GM18517 (cell line): ENCODE results near the gene C1QL3.
A peak's percentile ranks its signal among the peaks of the same experiment; 100 is the strongest.

Experiments used
- ATAC-seq: cut with Tn5 transposase; IDR thresholded peaks from one replicate; pipeline ENCODE4 v1.9.1; 2021; ENCODE audit warnings: mild to moderate bottlenecking, moderate library complexity; ENCODE audit not compliant: unreplicated experiment

C1QL3 gene

DNA sequence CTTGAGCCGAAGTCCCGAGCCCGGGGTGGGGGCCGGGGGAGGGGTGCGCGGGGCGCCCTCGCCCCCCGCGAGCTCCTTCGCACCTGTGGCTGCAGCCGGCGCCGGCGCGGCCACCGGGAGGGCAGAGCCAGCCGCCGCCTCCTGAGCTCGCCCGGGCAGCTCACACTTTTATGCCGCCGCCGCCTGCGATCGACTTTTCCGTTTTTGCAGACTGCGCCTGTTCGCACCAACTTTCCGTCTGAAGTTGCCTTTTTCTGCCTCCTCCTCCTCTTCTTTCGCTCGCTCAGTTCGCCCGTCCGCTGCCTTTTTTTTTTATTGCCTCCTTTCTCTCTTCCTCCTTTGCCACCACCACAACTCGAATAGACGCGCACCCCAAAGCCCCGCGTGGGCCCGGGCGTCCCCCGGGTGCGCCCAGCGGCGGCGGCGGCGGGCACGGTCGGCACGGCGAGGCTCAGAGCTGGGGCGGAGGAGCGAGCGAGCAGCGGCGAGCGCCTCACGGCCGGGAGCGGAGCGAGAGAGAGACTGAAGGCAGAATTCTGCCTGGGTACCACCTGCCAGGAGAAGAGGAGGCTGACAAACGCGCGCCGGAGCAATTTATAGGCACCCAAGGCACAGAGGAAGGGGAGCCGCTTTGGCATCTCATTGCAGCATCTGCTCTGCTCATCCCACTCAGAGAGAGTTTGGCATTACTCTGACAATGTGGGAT is at the start of gene C1QL3:
Gene C1QL3, minus strand, starts transcription at position 569 of the 706 bp plus-strand sequence. CDS start 814 bp downstream, outside the sequence.
- ATAC-seq: peak; percentile 28

DNA sequence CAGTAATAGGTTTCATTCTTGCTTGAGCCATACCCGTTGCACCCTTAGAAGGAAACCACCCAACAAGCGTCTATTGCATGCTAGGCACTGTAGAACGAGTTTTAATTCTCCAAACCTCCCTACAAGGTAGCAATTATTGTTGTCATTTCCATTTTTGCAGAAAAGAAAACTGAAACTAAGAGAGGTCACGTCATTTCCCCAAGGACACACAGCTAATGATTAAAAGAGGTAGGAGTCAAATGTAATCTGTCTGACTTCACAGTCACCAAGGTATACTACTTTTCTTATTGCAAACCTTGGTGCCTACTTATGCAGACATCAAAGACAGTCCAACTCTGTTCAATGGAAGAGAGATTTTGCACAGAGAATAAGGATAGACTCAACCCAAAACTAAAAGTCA is 49.1 kb upstream of the C1QL3 start:
- peak; percentile 99 for ATAC-seq

DNA sequence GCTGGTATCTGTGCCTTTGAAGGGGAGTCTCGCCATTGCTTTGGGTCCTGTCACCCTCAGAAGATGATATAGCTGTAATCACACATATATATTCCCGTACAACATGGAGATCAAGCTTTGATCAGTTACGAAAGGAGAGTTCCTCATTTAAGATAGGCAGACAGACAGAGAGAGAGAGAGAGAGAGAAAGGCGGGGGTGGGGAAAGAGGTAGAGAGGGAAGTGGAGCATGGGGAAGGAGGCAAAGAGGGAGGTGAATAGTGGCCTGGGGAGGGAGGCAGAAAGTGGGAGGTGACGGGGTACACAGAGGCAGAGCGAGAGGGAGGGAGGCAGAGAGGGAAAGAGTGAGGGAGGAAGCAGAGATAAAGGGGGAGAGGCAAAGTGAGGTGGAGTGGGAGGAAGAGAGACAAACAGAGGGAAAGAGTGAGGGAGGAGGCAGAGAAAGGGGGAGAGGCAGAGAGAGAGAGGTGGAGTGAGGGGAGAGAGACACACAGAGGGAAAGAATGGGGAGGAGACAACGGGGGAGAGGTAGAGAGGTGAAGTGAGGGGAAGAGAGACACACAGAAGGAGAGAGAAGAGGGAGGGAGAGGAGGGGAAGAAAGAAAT is 44.6 kb upstream of the C1QL3 start:
- ATAC-seq: no peak

DNA sequence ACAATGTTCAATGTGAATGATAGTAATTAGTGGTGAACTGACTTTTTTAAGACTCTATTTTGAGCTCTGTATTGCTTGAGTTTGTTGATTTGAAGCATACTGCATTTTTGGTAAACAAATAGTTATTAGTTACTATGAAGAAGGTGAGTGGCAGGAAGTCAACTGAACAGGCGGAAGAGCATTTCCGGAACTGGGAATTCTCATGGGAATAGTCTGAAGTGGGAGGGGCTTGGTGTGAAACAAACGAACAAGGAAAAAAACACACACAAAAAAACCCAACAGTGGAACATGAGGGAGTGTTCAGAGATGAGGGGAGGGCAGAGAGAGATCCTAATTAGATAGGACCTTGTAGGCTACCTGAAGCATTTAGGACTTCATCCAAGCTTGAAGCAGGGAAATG is 43.9 kb upstream of the C1QL3 start:
- ATAC-seq: no peak

DNA sequence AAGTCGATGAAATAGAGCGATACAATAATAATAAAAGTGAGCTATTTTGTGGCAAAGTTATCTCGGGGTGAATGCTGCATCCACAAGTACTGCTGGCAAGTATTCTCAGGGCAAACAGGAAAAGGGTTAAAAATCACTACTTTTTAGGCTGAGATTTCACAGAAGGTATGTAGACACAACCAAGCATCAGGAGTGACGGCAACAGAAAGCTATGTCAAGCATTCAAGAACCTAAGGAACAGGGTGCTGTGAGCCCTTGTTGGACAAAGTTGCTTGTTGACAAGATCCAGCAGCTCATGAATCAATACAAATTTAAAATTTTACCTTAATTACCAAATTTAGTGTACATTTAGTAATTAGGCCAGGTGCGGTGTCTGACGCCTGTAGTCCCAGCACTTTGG is 41.2 kb upstream of the C1QL3 start:
- ATAC-seq: no peak

DNA sequence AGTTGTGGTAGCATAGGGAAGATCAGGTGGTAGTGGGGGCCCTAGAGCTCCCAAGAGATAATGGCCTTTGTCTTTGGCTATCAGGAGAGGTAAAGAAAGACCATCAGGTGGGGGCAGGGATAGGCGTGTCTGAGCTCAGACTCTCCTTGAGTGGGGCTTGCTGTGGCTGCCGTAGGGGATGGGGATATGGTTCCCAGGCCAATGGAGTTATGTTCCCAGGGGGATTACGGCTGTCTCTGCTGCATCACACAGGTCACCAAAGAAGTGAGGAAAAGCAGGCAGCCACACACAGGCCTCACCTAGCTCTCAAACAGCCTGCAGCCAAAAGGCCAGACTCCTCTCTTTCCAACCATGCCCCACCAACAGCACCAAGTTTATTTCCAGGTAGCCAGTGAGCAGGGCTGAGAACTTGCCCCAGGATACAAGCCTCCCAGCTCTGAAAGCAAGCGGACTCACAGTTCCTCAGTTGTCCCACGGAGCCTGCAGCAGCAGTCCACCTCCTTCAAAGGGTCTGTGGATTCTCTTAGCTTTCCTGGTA is 37.6 kb upstream of the C1QL3 start:
- ATAC-seq: no peak

DNA sequence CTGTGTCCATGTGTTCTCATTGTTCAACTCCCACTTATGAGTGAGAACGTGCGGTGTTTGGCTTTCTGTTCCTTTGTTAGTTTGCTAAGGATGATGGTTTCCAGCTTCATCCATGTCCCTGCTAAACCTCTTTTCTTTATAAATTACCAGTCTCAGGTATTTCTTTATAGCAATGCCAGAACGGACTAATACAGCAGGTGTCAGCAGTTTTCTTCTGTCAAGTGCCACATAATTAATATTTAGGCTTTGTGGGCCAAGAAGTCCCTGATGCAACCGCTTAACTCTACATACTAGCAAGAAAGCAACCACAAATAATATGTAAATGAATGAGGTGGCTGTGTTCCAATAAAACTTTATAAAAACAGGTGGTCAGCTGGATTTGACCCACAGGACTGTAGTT is 26.3 kb upstream of the C1QL3 start:
- no peak for ATAC-seq

DNA sequence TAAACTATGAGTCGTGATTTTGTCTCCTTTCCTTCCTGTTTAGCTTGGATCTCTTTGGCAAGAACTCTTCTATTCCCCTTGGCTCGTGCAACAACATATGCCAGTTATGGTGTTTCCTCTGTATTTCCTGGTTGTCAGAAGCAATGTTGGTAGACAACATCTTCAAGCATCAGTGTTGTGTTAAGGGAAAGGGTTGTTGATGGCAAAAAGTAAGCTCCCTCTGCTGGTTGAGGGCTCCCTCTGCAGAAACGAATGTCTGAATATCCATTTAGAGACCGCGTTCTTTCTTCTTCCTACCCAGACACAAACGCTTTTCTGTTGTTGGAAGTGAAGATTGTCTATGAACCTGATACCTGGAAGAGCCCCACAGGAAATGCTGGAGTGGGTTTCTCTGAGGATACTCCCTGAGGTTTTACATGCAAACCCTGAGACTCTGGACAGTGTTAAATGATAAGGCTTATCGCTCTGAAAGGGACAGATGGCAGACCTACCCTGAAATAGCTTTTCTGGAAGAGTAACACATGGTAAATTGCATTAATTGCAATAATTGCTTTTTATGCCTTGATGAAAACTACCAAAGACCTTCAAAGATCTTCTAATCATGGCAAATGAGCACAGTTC is 23.5 kb upstream of the C1QL3 start:
- no peak for ATAC-seq

DNA sequence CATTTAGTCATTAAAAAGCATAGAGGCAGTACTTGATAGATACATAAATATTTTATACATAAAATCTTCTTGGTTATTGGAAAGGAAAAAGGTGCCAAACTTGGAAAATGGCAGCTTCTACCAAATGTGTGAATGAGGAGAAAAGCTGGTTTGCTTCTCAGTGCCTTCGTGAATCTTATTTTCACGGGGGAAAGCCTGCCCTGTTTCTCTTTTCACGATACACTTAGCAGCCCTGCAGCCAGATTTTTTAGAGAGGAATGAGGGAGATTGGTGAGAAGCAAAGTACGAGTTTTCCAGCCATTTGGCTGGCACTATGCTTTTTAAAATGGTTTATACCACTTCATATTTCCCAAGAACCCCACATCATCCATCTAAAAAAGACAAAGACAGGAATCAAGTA is 22.9 kb upstream of the C1QL3 start:
- ATAC-seq: no peak

DNA sequence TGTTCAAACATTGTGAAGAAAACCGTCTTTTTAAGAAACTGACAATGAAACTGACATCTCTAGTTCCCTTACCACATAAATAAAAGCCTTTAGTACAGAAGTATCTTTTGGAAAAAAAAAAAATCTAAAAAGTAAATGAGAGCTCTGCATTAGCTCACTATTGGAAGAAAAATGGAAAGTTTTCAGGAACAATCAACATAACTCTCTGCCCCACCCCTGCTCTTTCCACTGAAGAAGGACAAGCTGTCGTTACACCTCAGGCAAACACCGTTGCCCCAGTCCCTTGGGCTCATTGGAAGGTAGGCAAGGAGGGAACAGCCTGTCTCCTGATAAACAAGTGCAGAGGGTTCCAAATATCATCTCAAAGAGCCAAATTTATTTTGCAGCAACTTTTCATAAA is 22.4 kb upstream of the C1QL3 start:
- no peak for ATAC-seq

DNA sequence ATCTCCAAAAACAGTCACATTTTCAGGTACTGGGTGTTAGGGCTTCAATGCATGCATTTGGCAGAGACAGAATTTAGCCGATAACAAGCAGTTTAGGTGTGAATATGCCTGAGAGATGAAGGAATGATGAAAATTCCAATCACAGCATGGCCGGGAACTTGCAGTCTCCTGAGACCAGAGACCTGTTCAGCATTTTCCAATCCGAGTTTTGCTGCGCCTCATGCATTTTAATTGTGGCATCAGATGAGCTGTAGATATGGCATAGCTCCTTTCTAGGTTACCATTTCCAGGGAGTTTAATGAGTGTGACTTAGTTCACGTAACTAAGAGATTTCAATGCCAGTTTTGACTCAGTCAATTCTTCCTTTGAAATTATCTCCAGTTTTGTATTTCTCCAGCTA is 14.5 kb upstream of the C1QL3 start:
- ATAC-seq: no peak

DNA sequence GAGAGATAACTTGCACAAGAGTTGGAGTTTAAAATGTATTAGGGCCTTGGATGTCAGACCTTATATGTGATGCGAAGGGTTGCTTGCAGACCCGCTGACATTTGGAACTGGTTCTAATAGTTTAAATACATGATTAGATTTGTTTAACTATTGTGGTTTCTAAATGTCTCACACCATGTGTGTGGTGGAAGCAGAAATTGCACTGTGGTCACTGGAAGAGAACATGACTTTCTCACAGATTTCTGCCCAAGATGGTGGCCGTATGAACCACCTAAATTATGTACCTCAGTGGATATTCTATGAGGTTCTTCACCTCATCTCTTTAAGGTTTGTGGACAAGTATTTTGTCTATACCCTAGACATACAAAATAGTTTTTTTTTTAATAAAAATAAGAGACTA is 8.2 kb upstream of the C1QL3 start:
- ATAC-seq: no peak

DNA sequence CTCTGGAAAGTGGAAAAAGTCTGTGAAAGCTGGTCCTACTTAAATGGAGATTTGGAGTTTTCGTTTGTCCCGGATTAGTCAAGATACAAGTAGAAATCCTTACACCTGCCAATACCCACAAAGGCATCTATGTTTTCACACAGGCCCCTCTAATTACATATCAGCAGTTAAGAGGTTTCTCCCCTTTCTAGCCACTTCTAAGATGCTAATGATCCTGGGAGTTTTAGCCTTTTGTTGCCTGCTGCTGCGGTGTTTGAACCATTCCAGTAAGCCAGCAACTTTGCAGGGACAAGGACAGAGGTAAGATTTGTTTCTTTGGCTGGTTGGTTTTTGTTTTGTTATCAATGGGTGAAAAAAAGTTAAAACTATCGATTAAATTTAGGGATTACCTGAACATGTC is 5.8 kb upstream of the C1QL3 start:
- ATAC-seq: no peak

DNA sequence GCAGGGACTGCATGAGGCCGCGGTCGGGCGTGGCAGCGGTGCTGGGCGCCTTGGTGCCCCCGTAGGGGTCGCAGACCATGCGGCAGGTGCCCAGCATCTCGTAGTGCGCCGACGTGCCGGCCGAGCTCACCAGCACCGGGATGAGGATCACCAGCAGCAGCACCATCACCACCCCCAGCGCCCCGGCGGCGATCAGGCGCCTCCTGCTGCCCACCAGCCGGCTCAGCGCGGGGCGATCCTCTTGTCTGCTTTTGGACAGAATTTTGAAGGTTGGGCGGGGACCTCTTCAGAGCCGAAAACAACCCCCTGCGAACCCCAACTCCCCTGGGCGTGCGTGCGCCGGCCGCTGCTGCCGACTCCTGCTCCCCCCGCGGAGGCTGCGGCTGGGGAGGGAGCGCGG is 779 bp downstream of the C1QL3 start:
- peak; percentile 48 for ATAC-seq

DNA sequence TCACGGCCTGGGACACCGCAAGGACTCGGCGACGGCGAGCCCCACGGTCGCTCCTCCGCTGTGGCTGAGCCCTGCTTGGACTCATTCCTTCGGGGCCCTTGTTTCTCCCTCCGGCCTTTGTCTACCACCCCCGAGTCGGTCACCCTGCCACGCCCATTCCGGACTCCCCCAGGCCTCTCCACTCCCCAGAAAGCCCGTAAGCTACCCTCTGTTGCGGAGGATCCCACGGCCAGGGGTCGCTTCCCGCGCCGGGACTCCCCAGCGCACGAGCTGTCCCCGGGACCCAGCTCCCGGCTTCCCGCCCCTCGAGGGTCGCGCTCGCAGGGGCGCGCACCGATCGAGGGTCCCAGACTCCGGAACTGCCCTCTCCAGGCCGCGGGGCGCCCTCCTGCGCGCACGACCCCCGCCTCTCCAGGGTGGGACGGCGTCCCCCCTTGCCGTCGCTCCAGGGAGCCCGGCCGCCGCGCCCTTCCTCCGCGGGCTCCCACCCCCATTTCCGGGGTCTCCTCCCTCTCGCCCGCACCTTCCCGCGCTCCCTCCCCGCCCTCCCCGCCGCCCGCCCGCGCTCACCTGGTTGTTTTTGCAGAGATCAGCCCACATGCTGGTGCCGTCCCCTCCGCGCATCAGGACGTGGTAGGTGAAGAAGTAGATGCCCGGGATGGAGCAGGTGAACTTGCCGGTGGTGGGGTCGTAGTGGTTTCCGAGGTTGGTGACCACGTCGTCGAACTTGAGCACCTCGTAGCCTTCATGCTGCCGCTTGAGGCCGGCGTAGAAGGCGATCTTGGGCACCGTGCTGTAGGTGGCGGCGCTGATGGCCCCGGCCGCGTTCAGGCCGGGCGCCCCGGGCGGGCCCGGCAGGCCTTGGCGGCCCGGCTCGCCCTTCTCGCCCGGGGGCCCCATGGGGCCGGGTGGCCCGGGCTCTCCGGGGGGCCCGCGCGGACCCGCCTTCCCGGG is 1.5 kb downstream of the C1QL3 start:
- peak; percentile 25 for ATAC-seq

DNA sequence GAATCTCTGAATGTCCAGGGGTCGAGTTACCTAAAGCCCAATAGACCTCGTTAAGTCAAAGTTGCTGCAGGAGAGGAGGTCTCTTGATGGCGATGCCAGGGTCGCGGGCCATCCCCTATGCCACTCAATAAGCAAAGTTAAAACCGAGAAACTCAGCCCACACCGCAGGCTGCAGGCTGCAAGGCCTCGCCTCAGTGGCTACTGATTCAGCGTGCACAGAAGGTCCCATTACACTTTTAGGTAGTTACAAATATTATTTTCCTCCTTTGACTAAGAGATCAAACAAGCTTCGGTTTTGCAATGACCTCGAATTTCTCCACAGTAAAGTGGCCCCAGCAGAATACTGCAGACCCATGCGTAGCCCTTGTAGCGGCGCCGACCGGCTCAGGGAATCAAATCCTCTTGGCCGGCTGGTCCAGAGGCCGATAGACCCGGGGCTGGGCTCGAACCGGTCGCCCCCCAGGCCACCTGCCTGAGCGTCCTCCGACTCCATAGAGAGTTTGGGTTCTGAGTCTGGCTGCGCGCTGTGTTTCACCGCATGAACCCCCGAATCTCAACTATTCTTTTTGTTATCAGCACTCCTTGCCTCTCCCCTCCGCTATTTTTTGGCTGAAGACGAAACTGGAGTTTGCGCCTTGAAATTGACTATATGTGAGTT is 2.3 kb downstream of the C1QL3 start:
- ATAC-seq: no peak

DNA sequence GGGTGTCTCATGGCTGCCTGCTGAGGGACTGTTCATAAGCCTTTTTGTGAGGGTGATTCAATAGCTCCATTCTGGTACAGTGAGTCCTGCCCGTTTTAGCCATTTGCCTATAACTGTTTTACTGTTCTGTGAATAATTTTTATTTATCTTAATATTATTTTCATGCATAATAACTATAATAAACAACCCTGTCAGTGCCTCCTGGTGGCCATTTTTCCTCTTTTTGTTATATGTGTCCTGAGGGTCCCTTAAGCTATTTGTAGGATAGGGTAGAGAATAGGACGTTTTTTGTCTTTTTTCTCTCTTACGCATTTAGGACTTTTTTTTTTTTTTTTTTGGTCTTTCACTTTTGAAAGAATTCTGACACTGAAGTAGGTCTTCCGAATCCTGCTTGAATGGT is 2.9 kb downstream of the C1QL3 start:
- no peak for ATAC-seq

DNA sequence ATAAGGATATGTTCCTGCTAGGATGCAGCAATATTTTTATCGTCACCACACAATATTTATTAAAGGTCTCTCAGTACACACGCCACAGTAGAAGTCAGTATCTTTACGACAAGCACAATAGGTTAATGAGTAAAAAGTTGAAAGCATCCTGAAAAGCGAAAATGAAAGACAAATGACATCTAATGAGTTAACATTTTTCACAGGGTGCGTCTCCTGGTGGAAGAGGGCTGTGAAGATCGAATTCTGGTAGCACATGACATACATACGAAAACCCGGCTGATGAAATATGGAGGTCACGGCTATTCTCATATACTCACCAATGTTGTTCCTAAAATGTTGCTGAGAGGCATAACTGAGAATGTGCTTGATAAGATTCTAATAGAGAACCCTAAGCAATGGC is 10.8 kb downstream of the C1QL3 start:
- ATAC-seq: no peak

DNA sequence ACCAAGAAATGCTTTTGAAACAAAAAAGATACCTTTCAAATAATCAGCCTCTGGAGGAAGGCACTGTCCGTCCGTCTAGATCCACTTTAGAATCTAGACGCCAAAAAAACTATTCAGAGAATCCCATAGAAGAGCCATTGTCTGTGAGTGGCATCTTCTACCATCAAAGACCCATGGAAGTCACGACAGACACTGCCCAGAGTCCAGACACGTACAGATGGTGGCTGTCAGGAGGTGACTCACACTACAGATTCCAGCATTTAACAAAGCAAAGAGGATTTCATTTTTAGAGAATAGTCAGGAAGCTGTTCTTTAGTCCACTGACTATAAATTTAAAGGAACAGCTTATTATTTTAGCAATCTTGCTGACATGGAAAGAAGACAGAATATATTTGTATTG is 11.7 kb downstream of the C1QL3 start:
- ATAC-seq: no peak

DNA sequence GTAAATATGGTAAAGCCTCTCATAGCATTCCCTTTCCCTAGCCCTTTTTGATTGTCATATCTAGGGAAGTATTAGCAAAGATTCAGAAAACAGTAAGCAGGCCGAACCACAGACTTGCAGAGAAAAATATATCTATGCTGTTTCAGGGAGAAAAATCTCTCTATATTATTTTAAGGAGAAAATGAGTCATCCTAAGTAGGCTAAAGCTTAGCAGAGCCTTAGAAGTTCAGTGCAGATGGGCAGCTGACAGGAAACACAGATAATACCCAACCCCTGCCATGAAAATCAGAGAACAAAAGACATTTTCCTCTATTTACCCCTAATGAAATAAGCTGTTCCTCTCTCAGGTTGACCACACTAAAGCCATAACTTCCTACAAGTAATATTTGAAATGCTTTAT is 16.5 kb downstream of the C1QL3 start:
- ATAC-seq: no peak

DNA sequence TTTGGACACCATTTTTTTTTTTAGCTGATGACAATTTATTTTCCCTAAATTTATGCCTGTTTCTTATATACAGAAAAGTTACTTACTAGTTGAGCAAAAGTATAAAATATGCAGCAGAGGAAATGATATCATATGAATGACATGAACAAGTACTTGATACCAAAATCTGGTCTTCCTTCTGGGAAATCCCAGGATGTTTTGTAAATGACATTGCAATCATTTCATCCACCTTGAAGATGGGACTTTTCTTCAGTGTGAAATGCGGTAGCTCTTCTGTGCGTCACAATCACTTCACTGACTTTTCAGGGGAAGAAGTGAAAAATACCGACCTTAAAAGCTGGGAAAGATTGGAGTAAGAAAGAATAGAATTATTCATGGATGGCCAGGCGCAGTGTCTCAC is 23.8 kb downstream of the C1QL3 start:
- no peak for ATAC-seq
